Urinary bladder (tissue), 4 donors: ENCODE measurements around the gene FIBCD1. TPM values are rescaled to one million over a fixed set of nuclear protein-coding genes. Genes with fewer than 3 reads are reported as not detected.

Experiments
- DNase-seq: peaks from one replicate; pipeline ENCODE4 v3.0.0-alpha.2; 2015; ENCODE audit errors: extremely low spot score
- H3K27ac ChIP-seq: one replicate; pipeline ENCODE4 v1.5.1; 2013; ENCODE audit warnings: low read depth, mild to moderate bottlenecking, moderate library complexity
- H3K36me3 ChIP-seq: one replicate; pipeline ENCODE4 v1.6.1; 2013; ENCODE audit warnings: mild to moderate bottlenecking, moderate library complexity; ENCODE audit not compliant: insufficient read depth
- H3K4me1 ChIP-seq: one replicate; pipeline ENCODE4 v1.6.1; 2013; ENCODE audit warnings: mild to moderate bottlenecking, moderate library complexity; ENCODE audit not compliant: insufficient read depth
- H3K4me3 ChIP-seq: one replicate; pipeline ENCODE4 v1.5.1; 2013; ENCODE audit warnings: low read depth, low read length
- WGBS: extraction: QIAGEN DNeasy Blood & Tissue Kit; methylation state at CpG from one replicate; pipeline ENCODE4 v1.1.7; 2013; 5-methylcytosine and 5-hydroxymethylcytosine counted together
- polyA plus RNA-seq: library from polyadenylated mRNA; stranded (reverse); fragments of 200-250 nt; gene quantifications from one replicate; pipeline ENCODE4 v1.2.3, GENCODE V29; 2013
- total RNA-seq: library from RNA; depleted of rRNA; stranded (reverse); fragments of >200 nt; gene quantifications from one replicate; pipeline ENCODE4 v1.2.3, GENCODE V29; 2014
- donor health status: healthy with polysubstance abuse.
- donor health status: healthy.

FIBCD1 gene
- total and polyA plus RNA-seq, 2 donors = 0.16 to 2.4 TPM

DNA sequence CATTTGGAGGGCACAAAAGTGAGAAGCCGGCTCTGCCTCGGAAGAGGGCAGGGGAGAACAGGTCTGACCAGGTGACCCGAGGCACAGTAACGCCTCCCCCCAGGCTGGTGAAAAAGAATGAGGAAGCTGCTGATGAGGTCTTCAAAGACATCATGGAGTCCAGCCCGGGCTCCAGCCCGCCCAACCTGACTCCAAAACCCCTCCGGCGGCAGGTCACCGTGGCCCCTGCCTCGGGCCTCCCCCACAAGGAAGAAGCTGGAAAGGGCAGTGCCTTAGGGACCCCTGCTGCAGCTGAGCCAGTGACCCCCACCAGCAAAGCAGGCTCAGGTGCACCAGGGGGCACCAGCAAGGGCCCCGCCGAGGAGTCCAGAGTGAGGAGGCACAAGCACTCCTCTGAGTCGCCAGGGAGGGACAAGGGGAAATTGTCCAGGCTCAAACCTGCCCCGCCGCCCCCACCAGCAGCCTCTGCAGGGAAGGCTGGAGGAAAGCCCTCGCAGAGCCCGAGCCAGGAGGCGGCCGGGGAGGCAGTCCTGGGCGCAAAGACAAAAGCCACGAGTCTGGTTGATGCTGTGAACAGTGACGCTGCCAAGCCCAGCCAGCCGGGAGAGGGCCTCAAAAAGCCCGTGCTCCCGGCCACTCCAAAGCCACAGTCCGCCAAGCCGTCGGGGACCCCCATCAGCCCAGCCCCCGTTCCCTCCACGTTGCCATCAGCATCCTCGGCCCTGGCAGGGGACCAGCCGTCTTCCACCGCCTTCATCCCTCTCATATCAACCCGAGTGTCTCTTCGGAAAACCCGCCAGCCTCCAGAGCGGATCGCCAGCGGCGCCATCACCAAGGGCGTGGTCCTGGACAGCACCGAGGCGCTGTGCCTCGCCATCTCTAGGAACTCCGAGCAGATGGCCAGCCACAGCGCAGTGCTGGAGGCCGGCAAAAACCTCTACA is 54.2 kb downstream of the FIBCD1 start:
- no peak overlapping the region for H3K4me3 ChIP-seq
- DNase-seq = no peak
- H3K36me3 ChIP-seq = peaks cover 7% of the 10 kb centered on the region
- no peak overlapping the region for H3K27ac ChIP-seq
- H3K4me1 ChIP-seq = no peaks in the 10 kb centered on the region
- WGBS = 75% methylated on average over 47 of the region's 47 CpGs

DNA sequence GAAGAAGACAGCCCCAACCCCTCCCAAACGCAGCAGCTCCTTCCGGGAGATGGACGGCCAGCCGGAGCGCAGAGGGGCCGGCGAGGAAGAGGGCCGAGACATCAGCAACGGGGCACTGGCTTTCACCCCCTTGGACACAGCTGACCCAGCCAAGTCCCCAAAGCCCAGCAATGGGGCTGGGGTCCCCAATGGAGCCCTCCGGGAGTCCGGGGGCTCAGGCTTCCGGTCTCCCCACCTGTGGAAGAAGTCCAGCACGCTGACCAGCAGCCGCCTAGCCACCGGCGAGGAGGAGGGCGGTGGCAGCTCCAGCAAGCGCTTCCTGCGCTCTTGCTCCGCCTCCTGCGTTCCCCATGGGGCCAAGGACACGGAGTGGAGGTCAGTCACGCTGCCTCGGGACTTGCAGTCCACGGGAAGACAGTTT is 54.9 kb downstream of the FIBCD1 start:
- 82% methylated on average over 25 of the region's 25 CpGs for WGBS
- Histone ChIP-seq H3K27ac (no peak overlapping the region), H3K4me1 (no peaks in the 10 kb centered on the region), H3K4me3 (no peak overlapping the region), H3K36me3 (peaks cover 7% of the 10 kb centered on the region)
- DNase-seq = no peak

DNA sequence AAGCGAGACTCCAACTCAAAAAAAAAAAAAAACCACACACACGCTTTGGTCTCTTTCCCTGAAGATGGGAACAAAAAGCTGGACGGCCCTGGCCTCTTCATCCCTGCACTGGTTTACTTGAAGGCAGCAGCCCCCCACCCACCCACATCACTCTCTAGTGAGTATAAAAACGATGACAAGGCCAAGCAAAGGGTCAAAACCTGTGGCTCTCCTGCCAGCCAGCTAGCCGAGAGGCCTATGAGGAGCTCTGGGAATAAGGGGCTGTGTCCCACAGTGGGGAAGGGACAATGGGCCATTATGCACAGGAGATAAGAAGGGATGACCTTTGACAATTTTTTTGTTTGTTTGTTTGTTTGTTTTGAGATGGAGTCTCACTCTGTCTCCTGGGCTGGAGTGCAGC is 55.6 kb downstream of the FIBCD1 start:
- 87% methylated on average over 5 of the region's 5 CpGs for WGBS
- no peak overlapping the region for H3K27ac ChIP-seq
- no peaks in the 10 kb centered on the region for H3K4me1 ChIP-seq
- peaks cover 7% of the 10 kb centered on the region for H3K36me3 ChIP-seq
- no peak overlapping the region for H3K4me3 ChIP-seq
- no peak for DNase-seq

DNA sequence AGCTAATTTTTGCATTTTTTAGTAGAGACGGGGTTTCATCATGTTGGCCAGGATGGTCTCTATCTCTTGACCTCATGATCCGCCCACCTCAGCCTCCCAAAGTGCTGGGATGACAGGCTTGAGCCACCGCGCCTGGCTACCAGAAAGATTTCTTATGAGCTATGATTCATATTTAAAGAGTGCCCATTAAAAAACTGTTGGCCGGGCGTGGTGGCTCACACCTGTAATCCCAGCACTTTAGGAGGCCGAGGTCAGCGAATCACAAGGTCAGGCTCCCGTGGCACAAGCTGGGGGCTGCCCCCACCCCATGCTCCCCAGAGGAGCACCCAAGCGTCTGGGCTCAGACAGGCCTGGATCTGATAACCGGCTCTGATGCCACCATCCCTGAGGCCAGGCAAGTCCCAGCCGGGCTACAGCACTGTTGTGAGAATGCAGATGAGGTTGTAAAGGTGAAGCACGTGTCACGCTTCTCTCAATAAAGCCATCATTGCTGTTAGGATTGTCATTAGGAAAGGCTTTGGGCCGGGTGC is 56.3 kb downstream of the FIBCD1 start:
- H3K4me1 ChIP-seq = no peaks in the 10 kb centered on the region
- H3K27ac ChIP-seq = no peak overlapping the region
- H3K36me3 ChIP-seq = peaks cover 9% of the 10 kb centered on the region
- no peak for DNase-seq
- WGBS = 86% methylated on average over 15 of the region's 15 CpGs
- H3K4me3 ChIP-seq = no peak overlapping the region

DNA sequence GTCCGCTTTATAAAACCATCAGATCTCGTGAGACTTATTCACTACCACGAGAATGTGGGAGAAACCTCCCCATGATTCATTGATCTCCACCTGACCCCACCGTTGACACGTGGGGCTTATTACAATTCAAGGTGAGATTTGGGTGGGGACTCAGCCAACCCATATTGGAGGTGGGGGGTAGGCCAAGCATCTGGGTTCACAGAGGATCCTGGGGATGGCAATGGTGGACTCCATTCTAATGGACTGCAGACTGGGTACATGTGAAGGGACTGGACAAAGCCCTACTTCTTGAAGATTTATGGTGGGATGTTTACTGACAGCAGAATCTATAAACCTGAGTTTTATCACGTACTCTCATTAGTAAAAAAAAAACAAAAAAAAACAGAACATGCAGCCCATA is 57.5 kb downstream of the FIBCD1 start:
- no peak for DNase-seq
- Histone ChIP-seq H3K27ac (no peak overlapping the region), H3K4me1 (no peaks in the 10 kb centered on the region), H3K36me3 (peaks cover 9% of the 10 kb centered on the region), H3K4me3 (no peak overlapping the region)
- WGBS = 85% methylated on average over 6 of the region's 6 CpGs

DNA sequence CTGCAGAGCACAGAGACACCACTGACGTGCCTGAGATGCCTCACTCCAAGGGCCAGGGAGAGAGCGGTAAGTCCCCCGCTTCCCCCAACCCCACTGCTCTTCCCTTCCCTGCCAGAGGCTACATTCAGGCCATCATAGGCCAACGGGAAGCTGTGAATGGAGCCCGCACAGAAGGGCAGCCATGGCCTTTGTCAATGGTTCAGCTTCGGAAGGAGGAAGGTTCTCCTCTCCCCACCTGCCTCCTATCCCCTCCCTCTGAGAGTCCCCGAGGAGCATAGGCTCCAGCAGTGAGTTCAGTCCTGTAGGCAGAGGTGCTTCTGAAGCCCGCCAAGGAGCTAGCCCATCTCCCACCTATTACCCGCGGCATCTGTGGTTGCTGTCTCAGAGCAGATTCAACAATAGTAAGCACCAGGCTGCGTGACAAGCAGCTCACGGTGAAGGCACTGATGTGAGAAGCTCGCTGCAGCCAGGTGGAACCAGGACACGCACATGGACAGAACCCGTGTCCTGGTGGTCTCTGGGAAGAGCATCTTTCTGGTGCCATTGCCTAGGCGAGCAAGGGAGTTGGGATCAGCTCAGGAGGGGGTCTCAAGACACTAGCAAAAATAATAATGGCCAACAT is 58.3 kb downstream of the FIBCD1 start:
- Histone ChIP-seq H3K4me3 (no peak overlapping the region), H3K27ac (no peak overlapping the region), H3K36me3 (peaks cover 9% of the 10 kb centered on the region), H3K4me1 (no peaks in the 10 kb centered on the region)
- DNase-seq = no peak
- 92% methylated on average over 16 of the region's 16 CpGs for WGBS

DNA sequence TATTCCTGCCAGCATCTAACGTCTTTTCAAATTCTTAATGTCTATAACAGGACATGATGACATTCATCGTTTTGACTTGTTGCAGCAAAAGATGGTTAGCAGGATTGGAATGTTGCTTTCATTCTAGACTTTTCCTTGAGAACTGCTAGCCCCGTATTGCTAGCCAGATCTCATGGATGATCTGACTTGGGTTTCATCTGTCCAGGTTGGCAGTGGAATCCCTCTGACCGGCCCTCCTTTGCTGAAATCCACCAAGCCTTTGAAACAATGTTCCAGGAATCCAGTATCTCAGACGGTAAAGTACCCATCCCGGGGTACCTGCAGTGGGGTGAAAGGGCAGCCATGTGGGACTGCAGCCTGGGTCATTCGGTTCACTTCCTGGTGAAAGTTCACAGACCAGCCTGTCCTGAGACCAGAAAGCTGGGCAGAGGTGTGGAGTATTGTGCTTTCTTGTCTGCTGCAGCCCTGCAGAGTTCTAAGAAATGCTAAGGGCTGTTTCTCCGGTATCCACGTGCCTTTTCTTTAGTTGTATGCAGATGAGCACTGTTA is 59.1 kb downstream of the FIBCD1 start:
- Histone ChIP-seq H3K4me3 (no peak overlapping the region), H3K4me1 (no peaks in the 10 kb centered on the region), H3K27ac (no peak overlapping the region), H3K36me3 (peaks cover 9% of the 10 kb centered on the region)
- 89% methylated on average over 9 of the region's 9 CpGs for WGBS
- no peak for DNase-seq

DNA sequence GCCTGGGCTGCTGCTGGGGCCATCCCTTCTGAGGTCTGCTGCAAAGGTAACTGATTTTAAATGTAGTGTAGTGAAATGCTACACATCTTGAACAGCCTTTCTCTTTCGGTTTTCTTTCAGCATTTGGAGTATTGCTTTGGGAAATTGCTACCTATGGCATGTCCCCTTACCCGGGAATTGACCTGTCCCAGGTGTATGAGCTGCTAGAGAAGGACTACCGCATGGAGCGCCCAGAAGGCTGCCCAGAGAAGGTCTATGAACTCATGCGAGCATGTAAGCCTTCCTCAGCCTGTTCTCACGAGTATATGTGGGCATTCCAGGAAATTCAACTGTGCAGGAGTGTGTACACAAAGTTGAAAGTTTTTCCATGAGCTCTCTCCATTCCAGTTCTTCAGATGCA is 60.8 kb downstream of the FIBCD1 start:
- no peak for DNase-seq
- 91% methylated on average over 6 of the region's 6 CpGs for WGBS
- Histone ChIP-seq H3K27ac (no peak overlapping the region), H3K4me3 (no peak overlapping the region), H3K4me1 (no peaks in the 10 kb centered on the region), H3K36me3 (peaks cover 9% of the 10 kb centered on the region)

DNA sequence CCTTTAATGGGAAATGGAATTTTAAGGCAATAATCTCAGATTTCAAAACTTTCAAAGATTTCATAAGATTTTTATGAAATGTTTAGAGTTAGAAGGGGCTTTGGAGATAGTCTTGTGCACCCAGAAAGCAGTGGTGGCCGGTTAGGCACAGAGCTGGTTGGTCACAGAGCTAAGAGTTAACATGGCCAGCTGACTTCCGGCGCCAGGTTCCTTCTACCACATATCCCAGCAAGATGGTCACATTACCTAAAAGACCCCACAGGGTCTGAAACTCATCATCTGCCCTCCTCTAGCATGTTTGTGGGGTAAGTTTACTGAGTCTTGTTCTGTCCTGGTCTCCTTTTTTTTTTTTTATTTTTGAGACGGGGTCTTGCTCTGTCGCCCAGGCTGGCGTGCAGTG is 61.7 kb downstream of the FIBCD1 start:
- DNase-seq = no peak
- Histone ChIP-seq H3K36me3 (peaks cover 9% of the 10 kb centered on the region), H3K4me3 (no peak overlapping the region), H3K4me1 (no peaks in the 10 kb centered on the region), H3K27ac (no peak overlapping the region)
- WGBS = 95% methylated on average over 6 of the region's 6 CpGs

DNA sequence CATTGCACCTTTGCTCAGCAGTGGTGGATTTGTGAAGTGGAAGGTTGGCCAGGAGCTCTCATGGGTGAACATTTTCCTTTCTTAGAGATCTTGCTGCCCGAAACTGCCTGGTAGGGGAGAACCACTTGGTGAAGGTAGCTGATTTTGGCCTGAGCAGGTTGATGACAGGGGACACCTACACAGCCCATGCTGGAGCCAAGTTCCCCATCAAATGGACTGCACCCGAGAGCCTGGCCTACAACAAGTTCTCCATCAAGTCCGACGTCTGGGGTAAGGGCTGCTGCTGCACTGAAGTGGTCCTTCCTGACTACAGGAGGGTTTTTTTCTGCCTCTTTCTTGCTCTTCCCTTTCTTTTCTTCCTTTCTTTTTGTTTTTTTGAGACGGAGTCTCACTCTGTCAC is 64.3 kb downstream of the FIBCD1 start:
- Histone ChIP-seq H3K36me3 (peaks cover 10% of the 10 kb centered on the region), H3K27ac (no peak overlapping the region), H3K4me1 (no peaks in the 10 kb centered on the region), H3K4me3 (no peak overlapping the region)
- DNase-seq = no peak
- WGBS = 84% methylated on average over 5 of the region's 5 CpGs

DNA sequence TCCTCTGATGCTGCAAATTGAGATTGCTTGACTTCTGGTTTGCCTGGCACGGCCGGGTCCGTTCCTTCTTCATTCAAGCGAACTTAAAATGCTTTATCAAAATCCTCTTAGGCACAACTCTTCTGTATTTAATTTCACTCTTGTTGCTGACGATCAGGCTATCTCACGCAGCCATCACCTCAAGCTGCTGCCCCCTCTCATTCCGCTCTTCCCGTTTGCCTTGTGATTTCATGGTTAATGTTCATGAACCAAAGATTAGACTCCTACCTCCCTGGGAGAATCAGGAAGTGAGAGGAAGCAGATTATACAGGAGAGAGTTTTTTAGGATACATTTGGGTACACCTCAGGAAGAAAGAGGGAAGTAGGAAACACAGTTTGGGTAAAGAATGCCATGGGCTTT is 65.1 kb downstream of the FIBCD1 start:
- H3K4me3 ChIP-seq = no peak overlapping the region
- H3K36me3 ChIP-seq = peaks cover 10% of the 10 kb centered on the region
- no peaks in the 10 kb centered on the region for H3K4me1 ChIP-seq
- 89% methylated on average over 8 of the region's 8 CpGs for WGBS
- no peak overlapping the region for H3K27ac ChIP-seq
- DNase-seq = no peak

DNA sequence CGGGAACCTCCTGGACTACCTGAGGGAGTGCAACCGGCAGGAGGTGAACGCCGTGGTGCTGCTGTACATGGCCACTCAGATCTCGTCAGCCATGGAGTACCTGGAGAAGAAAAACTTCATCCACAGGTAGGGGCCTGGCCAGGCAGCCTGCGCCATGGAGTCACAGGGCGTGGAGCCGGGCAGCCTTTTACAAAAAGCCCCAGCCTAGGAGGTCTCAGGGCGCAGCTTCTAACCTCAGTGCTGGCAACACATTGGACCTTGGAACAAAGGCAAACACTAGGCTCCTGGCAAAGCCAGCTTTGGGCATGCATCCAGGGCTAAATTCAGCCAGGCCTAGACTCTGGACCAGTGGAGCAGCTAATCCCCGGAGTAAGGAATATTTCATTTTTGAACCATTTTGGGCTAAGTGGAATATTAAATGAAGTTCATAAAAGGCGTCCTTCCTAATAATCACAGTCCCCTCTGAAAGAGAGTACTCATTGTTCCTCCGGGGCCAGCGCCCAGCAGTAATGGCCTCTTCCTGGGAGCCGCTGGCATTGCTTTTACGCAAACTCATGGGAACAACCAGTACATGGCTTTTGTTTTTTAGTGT is 66.0 kb downstream of the FIBCD1 start:
- WGBS = 66% methylated on average over 15 of the region's 15 CpGs
- Histone ChIP-seq H3K4me3 (no peak overlapping the region), H3K4me1 (no peaks in the 10 kb centered on the region), H3K27ac (no peak overlapping the region), H3K36me3 (peaks cover 8% of the 10 kb centered on the region)
- no peak for DNase-seq

DNA sequence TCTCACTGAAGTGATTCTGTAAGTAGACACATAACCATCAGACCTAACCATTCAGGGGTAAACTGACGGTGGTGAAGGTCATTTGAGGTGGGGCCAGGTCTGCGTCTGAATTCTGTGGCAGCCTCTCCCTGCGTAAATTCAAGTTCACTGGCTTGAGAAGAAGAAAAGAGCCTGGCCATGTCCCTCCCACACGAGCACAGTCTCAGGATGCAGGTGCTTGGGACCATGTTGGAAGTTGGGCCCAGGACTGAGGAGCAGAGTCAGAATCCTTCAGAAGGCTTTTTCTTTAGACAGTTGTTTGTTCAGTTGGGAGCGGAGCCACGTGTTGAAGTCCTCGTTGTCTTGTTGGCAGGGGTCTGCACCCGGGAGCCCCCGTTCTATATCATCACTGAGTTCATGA is 66.5 kb downstream of the FIBCD1 start:
- H3K36me3 ChIP-seq = peaks cover 10% of the 10 kb centered on the region
- WGBS = 73% methylated on average over 9 of the region's 9 CpGs
- H3K27ac ChIP-seq = no peak overlapping the region
- H3K4me1 ChIP-seq = no peaks in the 10 kb centered on the region
- no peak overlapping the region for H3K4me3 ChIP-seq
- DNase-seq = no peak
